Ishikawa (cell line): ENCODE results near the gene SEL1L2.

Source experiments
- CEBPB ChIP-seq: IDR thresholded peaks from 2 replicates; pipeline ENCODE4 v1.6.1; 2012
- CREB1 ChIP-seq: IDR thresholded peaks from 2 replicates; pipeline ENCODE4 v1.6.1; 2012; ENCODE audit warnings: low read depth
- EP300 ChIP-seq: IDR thresholded peaks from 2 replicates; pipeline ENCODE4 v1.6.1; 2012; ENCODE audit warnings: borderline replicate concordance
- FOXM1 ChIP-seq: IDR thresholded peaks from 2 replicates; pipeline ENCODE4 v1.6.1; 2012; ENCODE audit warnings: low read depth, borderline replicate concordance
- NFIC ChIP-seq: IDR thresholded peaks from 2 replicates; pipeline ENCODE4 v1.6.1; 2012
- TAF1 ChIP-seq: IDR thresholded peaks from 2 replicates; pipeline ENCODE4 v1.6.1; 2012; ENCODE audit warnings: low read depth, mild to moderate bottlenecking
- TCF12 ChIP-seq: IDR thresholded peaks from 2 replicates; pipeline ENCODE4 v1.6.1; 2012; ENCODE audit warnings: low read depth
- YY1 ChIP-seq: IDR thresholded peaks from 2 replicates; pipeline ENCODE4 v1.6.1; 2012; ENCODE audit warnings: low read depth
- TF ChIP-seq, protein P1 (sequence below): IDR thresholded peaks from 2 replicates; pipeline ENCODE4 v1.6.1; 2012
- TF ChIP-seq, protein P2 (sequence below): IDR thresholded peaks from 2 replicates; pipeline ENCODE4 v1.6.1; 2012; ENCODE audit warnings: low read depth, mild to moderate bottlenecking
- TF ChIP-seq, protein P3 (sequence below): IDR thresholded peaks from 2 replicates; pipeline ENCODE4 v1.6.1; 2012

GRCh38 chr20:13817342-13817741 lies 173.1 kb downstream of the SEL1L2 start:
- no peak for TF ChIP-seq CEBPB
- TF ChIP-seq TAF1 = no peak
- no peak for TF ChIP-seq TCF12
- no peak for TF ChIP-seq CREB1
- TF ChIP-seq, protein P1, sequence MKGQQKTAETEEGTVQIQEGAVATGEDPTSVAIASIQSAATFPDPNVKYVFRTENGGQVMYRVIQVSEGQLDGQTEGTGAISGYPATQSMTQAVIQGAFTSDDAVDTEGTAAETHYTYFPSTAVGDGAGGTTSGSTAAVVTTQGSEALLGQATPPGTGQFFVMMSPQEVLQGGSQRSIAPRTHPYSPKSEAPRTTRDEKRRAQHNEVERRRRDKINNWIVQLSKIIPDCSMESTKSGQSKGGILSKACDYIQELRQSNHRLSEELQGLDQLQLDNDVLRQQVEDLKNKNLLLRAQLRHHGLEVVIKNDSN = no peak
- no peak for TF ChIP-seq NFIC
- TF ChIP-seq, protein P2, sequence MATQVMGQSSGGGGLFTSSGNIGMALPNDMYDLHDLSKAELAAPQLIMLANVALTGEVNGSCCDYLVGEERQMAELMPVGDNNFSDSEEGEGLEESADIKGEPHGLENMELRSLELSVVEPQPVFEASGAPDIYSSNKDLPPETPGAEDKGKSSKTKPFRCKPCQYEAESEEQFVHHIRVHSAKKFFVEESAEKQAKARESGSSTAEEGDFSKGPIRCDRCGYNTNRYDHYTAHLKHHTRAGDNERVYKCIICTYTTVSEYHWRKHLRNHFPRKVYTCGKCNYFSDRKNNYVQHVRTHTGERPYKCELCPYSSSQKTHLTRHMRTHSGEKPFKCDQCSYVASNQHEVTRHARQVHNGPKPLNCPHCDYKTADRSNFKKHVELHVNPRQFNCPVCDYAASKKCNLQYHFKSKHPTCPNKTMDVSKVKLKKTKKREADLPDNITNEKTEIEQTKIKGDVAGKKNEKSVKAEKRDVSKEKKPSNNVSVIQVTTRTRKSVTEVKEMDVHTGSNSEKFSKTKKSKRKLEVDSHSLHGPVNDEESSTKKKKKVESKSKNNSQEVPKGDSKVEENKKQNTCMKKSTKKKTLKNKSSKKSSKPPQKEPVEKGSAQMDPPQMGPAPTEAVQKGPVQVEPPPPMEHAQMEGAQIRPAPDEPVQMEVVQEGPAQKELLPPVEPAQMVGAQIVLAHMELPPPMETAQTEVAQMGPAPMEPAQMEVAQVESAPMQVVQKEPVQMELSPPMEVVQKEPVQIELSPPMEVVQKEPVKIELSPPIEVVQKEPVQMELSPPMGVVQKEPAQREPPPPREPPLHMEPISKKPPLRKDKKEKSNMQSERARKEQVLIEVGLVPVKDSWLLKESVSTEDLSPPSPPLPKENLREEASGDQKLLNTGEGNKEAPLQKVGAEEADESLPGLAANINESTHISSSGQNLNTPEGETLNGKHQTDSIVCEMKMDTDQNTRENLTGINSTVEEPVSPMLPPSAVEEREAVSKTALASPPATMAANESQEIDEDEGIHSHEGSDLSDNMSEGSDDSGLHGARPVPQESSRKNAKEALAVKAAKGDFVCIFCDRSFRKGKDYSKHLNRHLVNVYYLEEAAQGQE = no peak
- TF ChIP-seq YY1 = no peak
- no peak for TF ChIP-seq EP300
- TF ChIP-seq, protein P3, sequence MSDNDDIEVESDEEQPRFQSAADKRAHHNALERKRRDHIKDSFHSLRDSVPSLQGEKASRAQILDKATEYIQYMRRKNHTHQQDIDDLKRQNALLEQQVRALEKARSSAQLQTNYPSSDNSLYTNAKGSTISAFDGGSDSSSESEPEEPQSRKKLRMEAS = no peak
- TF ChIP-seq FOXM1 = no peak
